ENCODE results near the gene BANP. TPM values are rescaled to one million over a fixed set of nuclear protein-coding genes. Genes with fewer than 3 reads are reported as not detected.
"Not testable (repeated sequence)": the region's sequence is repeated elsewhere in the genome, so short reads cannot be mapped to it uniquely, and the experiment has no call there.

The BANP gene
- total and polyA plus RNA-seq, 4 donors: 10.3 to 56.6 (median 20.1) TPM

DNA sequence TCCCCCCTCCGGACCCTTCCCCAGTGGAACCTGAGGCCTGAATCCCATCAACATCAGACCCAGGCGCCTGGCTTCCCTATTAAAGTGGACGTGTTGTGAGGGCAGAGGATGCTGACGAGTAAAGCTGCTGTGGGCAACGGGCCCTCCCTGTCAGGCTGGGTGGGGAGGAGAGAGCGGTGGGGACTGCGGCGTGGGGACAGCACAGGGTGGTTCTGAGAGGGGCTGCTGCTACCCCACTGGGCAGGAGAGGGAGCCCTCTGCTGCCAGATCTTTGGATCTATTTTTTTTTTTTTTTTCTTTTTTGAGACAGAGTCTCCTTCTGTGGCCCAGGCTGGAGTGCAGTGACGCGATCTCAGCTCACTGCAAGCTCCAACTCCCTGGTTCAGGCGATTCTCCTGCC is 20.8 kb upstream of the BANP start:
- Histone ChIP-seq H3K9ac (ENCODE audit: insufficient read depth in 1 of 2, low read length in 2 of 2) (no peak overlapping the region), H3K9me3 (ENCODE audit: control insufficient read depth in 4 of 4, insufficient read depth in 3 of 4, low read length in 3 of 4) (peaks cover 0 to 2% (median 0%) of the 10 kb centered on the region in 4 donors), H3K36me3 (ENCODE audit: control insufficient read depth in 4 of 4, insufficient read depth in 4 of 4, low read length in 4 of 4) (no peaks in the 10 kb centered on the region), H3K4me3 (no peak overlapping the region), H3K4me1 (ENCODE audit: control insufficient read depth in 5 of 5, insufficient read depth in 5 of 5, low read length in 5 of 5) (no peaks in the 10 kb centered on the region), H3K27ac (ENCODE audit: low read depth in 1 of 2, low read length in 1 of 2) (no peak overlapping the region), H3K27me3 (ENCODE audit: control insufficient read depth in 3 of 3, insufficient read depth in 3 of 3, low read length in 2 of 3) (peaks cover 0 to 2% (median 0%) of the 10 kb centered on the region in 3 donors)
- ATAC-seq (ENCODE audit: insufficient read depth, low FRiP score) (no peak), DNase-seq (peak in 1 of 3 donors; percentile 22)
- TF ChIP-seq, protein P1, sequence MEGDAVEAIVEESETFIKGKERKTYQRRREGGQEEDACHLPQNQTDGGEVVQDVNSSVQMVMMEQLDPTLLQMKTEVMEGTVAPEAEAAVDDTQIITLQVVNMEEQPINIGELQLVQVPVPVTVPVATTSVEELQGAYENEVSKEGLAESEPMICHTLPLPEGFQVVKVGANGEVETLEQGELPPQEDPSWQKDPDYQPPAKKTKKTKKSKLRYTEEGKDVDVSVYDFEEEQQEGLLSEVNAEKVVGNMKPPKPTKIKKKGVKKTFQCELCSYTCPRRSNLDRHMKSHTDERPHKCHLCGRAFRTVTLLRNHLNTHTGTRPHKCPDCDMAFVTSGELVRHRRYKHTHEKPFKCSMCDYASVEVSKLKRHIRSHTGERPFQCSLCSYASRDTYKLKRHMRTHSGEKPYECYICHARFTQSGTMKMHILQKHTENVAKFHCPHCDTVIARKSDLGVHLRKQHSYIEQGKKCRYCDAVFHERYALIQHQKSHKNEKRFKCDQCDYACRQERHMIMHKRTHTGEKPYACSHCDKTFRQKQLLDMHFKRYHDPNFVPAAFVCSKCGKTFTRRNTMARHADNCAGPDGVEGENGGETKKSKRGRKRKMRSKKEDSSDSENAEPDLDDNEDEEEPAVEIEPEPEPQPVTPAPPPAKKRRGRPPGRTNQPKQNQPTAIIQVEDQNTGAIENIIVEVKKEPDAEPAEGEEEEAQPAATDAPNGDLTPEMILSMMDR (IDR thresholded peaks at IDR 0.05; ENCODE audit: control extremely low read depth, extremely low read depth): no peak
- WGBS, 2 donors: 57 to 64% methylated on average over 11 of the region's 11 CpGs

DNA sequence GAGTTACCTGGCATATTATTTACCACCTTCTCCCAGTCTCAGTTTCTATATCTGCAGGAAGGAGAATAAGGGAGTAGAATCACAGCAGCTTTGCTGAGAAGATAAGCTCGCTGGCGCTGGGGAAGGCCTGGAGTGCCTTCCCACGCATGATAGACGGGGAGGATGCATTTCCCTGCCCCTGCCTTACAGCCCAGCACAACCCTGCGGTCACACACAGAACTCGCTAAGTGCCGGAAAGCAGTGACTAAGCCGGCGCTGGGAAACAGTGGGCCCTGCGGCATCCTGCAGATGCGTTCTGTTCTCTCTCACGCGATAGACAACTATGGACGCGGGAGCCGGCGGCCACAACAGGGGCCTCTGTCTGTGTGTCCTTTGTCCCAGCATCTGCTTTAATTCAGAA is 19.7 kb upstream of the BANP start:
- no peaks in the 10 kb centered on the region for H3K36me3 ChIP-seq (ENCODE audit: control insufficient read depth in 4 of 4, insufficient read depth in 4 of 4, low read length in 4 of 4)
- H3K9me3 ChIP-seq (ENCODE audit: control insufficient read depth in 4 of 4, insufficient read depth in 3 of 4, low read length in 3 of 4): peaks cover 0 to 2% (median 0%) of the 10 kb centered on the region in 4 donors
- TF ChIP-seq, protein P1 (IDR thresholded peaks at IDR 0.05; ENCODE audit: control extremely low read depth, extremely low read depth): no peak
- WGBS, 2 donors: 82 to 86% methylated on average over 17 of the region's 17 CpGs
- H3K9ac ChIP-seq (ENCODE audit: insufficient read depth in 1 of 2, low read length in 2 of 2): no peak overlapping the region
- no peak overlapping the region for H3K27ac ChIP-seq (ENCODE audit: low read depth in 1 of 2, low read length in 1 of 2)
- no peaks in the 10 kb centered on the region for H3K4me1 ChIP-seq (ENCODE audit: control insufficient read depth in 5 of 5, insufficient read depth in 5 of 5, low read length in 5 of 5)
- DNase-seq: no peak
- ATAC-seq (ENCODE audit: insufficient read depth, low FRiP score): no peak
- H3K4me3 ChIP-seq: no peak overlapping the region
- H3K27me3 ChIP-seq (ENCODE audit: control insufficient read depth in 3 of 3, insufficient read depth in 3 of 3, low read length in 2 of 3): no peaks in the 10 kb centered on the region

DNA sequence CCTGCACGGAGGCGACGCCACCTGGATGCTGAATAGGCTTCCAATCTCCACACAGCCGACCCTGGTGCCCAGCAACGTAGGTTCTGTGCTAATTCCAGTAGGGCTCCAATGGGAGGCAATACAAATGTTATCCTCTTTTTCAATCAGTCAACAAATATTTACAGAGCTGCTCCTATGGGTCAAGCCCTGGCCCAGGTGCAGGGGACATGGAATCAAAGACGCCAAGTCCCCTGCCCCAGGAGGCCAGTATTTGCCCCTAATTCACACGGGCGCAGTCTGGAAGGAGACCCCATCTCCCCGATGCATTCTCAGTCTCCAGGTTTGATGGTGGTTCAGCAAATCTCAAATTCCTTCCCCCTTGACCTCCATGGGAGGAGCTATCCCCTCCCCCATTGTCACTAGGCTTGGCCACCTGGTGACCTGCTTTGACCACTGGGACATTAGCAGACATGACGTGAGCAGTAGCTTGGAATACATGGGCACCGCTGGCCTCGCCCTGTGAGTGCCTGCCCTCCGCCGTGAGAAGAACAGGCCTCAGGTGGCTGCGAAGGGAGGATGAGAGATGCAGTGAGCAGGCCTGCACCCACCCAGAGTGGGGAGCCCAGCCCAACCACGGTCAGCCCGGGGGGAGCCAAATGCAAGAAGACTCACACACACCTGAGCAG is 18.6 kb upstream of the BANP start:
- not testable (repeated sequence) for H3K9ac ChIP-seq (ENCODE audit: insufficient read depth in 1 of 2, low read length in 2 of 2); ATAC-seq (ENCODE audit: insufficient read depth, low FRiP score); H3K27me3 ChIP-seq (ENCODE audit: control insufficient read depth in 3 of 3, insufficient read depth in 3 of 3, low read length in 2 of 3); H3K4me1 ChIP-seq (ENCODE audit: control insufficient read depth in 5 of 5, insufficient read depth in 5 of 5, low read length in 5 of 5); H3K27ac ChIP-seq (ENCODE audit: low read depth in 1 of 2, low read length in 1 of 2); H3K4me3 ChIP-seq; H3K9me3 ChIP-seq (ENCODE audit: control insufficient read depth in 4 of 4, insufficient read depth in 3 of 4, low read length in 3 of 4); DNase-seq; H3K36me3 ChIP-seq (ENCODE audit: control insufficient read depth in 4 of 4, insufficient read depth in 4 of 4, low read length in 4 of 4)
- WGBS, 2 donors: 93 to 96% methylated on average over 15 to 17 of the region's 17 CpGs

- H3K4me3 ChIP-seq: no peak overlapping the region
- TF ChIP-seq, protein P1 (IDR thresholded peaks at IDR 0.05; ENCODE audit: control extremely low read depth, extremely low read depth): no peak
- H3K27ac ChIP-seq (ENCODE audit: low read depth in 1 of 2, low read length in 1 of 2): no peak overlapping the region
- H3K9ac ChIP-seq (ENCODE audit: insufficient read depth in 1 of 2, low read length in 2 of 2): no peak overlapping the region
- no peak for DNase-seq
- no peaks in the 10 kb centered on the region for H3K4me1 ChIP-seq (ENCODE audit: control insufficient read depth in 5 of 5, insufficient read depth in 5 of 5, low read length in 5 of 5)
- 89 to 94% methylated on average over 3 of the region's 3 CpGs for WGBS, 2 donors
- ATAC-seq (ENCODE audit: insufficient read depth, low FRiP score): no peak
- H3K36me3 ChIP-seq (ENCODE audit: control insufficient read depth in 4 of 4, insufficient read depth in 4 of 4, low read length in 4 of 4): no peaks in the 10 kb centered on the region
- H3K9me3 ChIP-seq (ENCODE audit: control insufficient read depth in 4 of 4, insufficient read depth in 3 of 4, low read length in 3 of 4): peaks cover 0 to 2% (median 0%) of the 10 kb centered on the region in 4 donors
- H3K27me3 ChIP-seq (ENCODE audit: control insufficient read depth in 3 of 3, insufficient read depth in 3 of 3, low read length in 2 of 3): no peaks in the 10 kb centered on the region
Observed at GRCh38 chr16:87933140-87933495, 18.1 kb upstream of the BANP start.

GRCh38 chr16:87934752-87935425 is 16.3 kb upstream of the BANP start:
- not testable (repeated sequence) for ATAC-seq (ENCODE audit: insufficient read depth, low FRiP score); H3K36me3 ChIP-seq (ENCODE audit: control insufficient read depth in 4 of 4, insufficient read depth in 4 of 4, low read length in 4 of 4); H3K27me3 ChIP-seq (ENCODE audit: control insufficient read depth in 3 of 3, insufficient read depth in 3 of 3, low read length in 2 of 3); H3K9me3 ChIP-seq (ENCODE audit: control insufficient read depth in 4 of 4, insufficient read depth in 3 of 4, low read length in 3 of 4); H3K27ac ChIP-seq (ENCODE audit: low read depth in 1 of 2, low read length in 1 of 2); H3K4me1 ChIP-seq (ENCODE audit: control insufficient read depth in 5 of 5, insufficient read depth in 5 of 5, low read length in 5 of 5); H3K4me3 ChIP-seq; H3K9ac ChIP-seq (ENCODE audit: insufficient read depth in 1 of 2, low read length in 2 of 2); DNase-seq
- 79 to 81% methylated on average over 17 to 19 of the region's 19 CpGs for WGBS, 2 donors

DNA sequence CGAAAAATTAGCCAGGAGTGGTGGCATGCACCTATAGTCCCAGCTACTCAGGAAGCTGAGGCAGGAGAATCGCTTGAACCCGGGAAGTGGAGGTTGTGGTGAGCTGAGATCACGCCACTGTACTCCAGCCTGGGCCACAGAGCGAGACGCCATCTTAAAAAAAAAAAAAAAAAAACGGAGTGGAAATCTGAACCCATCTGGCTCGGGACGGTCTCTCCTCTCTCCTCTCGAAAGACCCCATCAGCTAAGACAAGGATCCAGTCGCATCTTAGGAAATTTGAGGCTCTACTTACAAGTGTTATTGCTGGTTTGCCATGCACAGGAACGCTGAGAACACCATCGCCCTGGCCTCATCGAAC is 15.2 kb upstream of the BANP start:
- not testable (repeated sequence) for H3K4me3 ChIP-seq; H3K9ac ChIP-seq (ENCODE audit: insufficient read depth in 1 of 2, low read length in 2 of 2); H3K4me1 ChIP-seq (ENCODE audit: control insufficient read depth in 5 of 5, insufficient read depth in 5 of 5, low read length in 5 of 5); DNase-seq; ATAC-seq (ENCODE audit: insufficient read depth, low FRiP score); H3K27ac ChIP-seq (ENCODE audit: low read depth in 1 of 2, low read length in 1 of 2); H3K27me3 ChIP-seq (ENCODE audit: control insufficient read depth in 3 of 3, insufficient read depth in 3 of 3, low read length in 2 of 3); H3K36me3 ChIP-seq (ENCODE audit: control insufficient read depth in 4 of 4, insufficient read depth in 4 of 4, low read length in 4 of 4); H3K9me3 ChIP-seq (ENCODE audit: control insufficient read depth in 4 of 4, insufficient read depth in 3 of 4, low read length in 3 of 4)
- WGBS, 2 donors: 91% methylated on average over 14 of the region's 14 CpGs

Data from lung (tissue), 12 donors.